ENCODE measurements around the gene ZNF648.
"Not testable (repeated sequence)": the region's sequence is repeated elsewhere in the genome, so short reads cannot be mapped to it uniquely, and the experiment has no call there.

The ZNF648 gene, protein sequence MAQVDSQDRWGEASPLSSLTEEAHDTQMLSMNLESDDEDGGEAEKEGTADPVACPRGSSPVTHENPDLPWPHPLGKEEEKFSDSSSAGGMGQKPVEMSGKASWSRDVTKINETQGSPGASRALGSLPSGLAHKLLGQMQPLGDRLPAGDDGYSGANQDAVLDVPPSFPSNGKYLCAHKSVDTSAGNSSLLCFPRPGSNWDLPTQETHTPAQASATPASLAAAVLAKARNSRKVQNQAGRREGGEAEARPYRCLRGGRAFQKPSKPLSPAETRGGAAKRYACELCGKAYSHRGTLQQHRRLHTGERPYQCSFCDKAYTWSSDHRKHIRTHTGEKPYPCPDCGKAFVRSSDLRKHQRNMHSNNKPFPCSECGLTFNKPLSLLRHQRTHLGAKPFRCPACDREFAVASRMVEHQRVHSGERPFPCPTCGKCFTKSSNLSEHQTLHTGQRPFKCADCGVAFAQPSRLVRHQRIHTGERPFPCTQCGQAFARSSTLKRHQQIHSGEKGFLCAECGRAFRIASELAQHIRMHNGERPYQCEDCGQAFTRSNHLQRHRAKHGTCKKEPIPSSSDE

DNA sequence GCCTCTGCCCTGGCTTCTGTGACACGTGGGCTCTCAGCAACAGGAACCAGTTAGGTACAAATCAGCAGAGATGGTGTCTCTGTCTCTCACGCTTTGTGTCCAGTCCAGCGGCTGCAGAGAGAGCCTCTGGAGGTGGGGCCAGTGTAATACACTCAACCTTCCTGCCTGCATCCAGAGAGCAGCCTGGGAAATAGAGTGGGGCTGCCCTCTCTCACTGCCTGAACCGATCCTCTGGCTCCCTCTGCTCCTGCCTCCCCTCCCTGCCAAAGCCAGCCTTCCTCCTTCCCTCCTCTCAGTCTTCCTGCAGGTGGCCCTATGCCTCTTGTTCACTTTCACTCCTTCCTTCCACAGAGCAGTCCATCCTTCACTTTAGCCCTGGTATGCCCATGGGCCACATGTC is at the start of gene ZNF648:
Gene ZNF648, minus strand, starts transcription at position 119 of the 400 bp plus-strand sequence. CDS start 3,702 bp downstream, outside the sequence.
- DNase-seq = no peak

DNA sequence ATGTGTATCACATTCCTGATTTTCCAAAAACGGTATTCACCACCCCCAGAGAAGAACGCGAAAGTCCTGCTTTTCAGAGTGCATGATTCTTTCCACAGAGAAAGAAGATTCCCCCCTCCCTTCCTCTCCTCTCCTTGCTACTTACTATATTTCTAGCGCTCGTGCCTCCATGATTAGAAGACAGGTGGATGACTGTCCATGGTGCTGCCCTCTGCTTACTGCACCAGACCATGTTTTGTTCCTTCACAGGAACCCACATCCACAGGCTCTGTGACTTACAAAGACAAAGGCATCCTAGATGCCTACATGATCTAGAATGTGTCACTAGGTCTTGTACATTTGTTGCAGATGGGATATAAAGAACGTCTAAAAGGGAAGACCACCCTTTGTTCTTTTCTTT is 49.1 kb upstream of the ZNF648 start:
- DNase-seq = no peak

DNA sequence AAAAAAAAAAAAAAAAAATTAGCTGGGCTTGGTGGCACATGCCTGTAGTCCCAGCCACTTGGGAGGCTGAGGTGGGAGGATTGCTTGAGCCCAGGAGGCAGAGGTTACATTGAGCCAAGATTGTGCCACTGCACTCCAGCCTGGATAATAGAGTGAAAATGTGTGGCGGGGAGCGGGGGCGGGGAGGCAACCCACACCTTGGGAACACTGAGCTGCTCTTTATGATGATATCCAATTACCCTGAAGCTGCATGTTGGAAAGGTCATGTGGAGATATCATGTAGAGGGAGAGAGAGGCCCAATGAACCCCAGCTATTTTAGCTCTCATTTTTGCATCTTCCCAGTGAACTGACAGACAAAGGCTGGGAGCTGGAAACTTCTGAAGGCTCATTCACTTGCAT is 48.3 kb upstream of the ZNF648 start:
- no peak for DNase-seq

DNA sequence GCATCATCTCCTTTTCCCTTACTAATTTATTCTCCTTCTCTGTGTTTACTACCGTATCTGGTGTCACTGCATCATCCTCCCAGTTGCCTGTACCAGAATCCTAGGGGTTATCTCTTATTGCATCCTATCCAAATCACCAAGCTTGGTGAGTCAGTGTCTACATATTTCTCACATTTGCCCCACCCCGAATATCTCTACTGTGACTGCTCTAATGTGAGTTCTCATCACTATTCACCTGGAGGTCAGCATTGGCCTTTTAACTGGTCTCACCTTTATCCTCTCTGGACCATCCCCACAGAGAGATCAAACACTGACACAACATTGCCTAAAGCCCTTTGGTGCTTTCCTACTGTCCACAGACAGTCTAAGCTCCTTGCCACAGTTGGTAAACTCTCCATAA is 45.7 kb upstream of the ZNF648 start:
- peak; percentile 55 for DNase-seq

DNA sequence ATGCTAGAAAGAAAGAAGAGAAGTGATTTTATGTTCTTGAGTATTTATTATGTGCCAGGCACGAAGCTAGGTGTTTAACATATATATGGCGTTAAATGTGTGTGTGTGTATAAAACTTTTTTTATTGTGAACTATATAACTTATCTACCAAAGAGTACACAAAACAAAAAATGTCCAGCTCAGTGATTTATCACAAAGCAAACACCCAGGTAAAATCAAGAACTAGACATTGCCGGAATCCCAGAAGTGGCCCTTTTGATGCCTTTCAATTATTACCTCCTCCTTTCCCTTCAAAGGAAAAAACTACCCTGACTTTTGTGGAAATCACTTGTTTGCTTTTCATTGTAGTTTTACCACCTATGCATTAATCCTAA is 40.5 kb upstream of the ZNF648 start:
- no peak for DNase-seq

DNA sequence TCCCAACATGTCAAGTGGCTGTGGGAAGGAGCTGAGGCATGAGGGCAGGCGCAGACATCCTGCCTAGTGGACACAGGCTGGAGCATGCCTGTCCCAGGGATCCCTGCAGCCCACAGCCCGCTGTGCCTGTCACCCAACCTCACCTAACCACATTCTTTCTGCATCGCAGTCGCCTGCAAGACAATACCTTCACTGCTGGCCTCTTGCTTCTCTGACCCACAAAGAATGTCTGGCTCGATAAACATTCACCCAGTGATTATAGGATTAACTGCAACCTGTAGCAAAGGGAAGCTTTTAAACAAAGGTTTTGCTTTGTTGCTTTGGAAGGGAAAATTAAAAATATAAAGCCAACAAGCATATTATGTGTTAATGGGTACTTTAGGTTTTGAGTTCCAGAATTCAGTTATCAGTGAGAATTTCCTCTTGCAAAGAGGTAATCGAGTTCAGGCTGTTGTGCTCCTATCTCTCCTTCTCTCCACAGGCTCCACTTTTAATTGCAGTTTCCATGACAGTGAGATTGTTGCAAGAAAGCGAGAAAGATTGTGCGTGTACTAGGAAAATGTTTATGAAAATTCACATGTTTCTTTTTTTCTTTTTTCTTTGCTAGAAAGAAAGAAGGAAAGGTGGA is 40.0 kb upstream of the ZNF648 start:
- DNase-seq = no peak

DNA sequence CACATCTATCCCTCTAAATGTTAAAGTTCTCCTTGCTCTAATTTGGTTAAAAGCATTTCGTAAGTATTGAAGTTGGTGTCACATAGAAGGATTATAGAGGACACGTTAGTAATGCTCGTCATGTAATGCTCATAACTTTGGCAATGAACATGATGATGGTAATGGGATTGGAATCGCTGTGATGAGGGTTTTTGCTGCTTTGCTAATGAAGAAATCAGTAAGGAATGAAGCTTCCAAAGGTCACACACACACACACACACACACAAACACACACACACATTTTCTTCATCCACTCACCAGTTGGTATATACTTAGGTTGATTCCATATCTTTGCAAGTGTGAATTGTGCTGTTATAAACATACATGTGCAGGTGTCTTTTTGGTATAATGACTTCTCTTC is 36.8 kb upstream of the ZNF648 start:
- DNase-seq = no peak

DNA sequence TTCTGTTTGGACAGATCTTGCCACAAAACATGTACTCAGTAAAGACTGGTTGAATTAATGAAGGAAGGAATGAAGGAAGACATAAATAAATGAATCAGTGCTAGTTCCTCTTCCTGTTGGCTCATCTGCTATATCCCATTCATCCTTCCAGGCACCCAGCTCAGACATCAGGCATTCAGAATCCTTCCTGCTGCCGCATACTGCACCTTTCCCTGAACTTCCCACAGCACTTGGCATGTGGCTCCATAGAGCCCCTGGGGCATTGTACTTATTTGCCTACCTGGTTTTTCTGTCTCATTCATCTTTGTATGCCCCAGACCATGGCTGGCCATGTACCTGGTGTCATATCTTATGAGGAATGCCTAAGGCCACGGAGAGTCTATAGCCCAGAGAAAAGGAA is 34.4 kb upstream of the ZNF648 start:
- peak; percentile 4 for DNase-seq

DNA sequence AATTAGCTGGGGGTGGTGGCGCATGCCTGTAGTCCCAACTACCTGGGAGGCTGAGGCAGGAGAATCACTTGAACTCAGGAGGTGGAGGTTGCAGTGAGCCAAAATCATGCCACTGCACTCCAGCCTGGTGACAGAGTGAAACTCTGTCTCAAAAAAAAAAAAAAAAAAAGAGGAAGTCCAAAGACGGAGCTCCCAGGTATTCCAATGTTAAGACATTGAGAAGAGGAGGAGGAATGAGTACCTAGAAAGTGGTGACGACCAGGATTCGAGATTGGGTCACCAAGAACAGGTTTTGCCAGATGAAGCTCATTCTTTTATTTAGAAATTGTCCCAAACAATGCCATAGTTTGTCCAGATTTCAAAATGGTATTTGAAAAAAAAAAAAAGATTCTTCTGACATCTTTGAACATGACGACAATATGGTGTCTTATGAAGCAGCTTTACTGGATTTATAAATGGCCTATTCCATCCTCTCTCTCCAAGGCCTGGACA is 33.0 kb upstream of the ZNF648 start:
- DNase-seq = not testable (repeated sequence)

DNA sequence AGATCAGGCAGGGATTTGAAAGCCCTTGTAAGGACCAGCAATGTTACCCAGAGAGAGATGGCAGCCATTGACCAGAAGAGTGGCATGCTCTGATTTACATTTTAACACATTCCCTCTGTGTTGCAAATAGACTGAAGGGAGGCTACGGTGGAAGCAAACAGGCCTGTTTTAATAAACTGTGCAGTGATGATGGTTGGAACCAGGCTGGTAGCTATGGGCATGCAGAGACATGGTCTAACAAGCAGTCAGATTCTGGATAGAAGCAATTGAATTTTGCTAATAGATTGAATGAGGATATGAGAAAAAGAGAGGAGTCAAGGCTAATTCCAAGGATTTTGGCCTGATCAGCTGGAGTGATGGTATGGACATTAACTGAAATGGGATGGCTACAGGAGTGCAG is 32.3 kb upstream of the ZNF648 start:
- DNase-seq = no peak

DNA sequence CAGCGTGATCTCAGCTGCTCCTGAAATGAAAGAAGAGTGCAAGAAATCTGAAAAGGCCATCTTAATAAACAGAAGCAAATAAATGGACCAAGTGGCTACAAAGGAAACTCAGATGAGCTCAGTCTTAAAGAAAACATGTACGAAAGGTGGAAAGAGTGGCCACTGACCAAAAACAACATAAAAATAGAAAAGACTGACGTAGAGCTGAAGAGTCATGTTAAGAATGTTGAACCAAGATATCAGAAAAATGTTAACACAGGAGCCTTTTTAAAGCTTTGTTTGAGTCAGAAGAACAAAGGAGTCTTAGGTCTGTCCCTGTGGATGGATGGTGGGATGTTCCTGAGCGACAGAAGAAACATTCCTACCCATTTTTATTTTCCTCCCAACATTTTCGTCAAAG is 30.8 kb upstream of the ZNF648 start:
- DNase-seq = peak; percentile 13

DNA sequence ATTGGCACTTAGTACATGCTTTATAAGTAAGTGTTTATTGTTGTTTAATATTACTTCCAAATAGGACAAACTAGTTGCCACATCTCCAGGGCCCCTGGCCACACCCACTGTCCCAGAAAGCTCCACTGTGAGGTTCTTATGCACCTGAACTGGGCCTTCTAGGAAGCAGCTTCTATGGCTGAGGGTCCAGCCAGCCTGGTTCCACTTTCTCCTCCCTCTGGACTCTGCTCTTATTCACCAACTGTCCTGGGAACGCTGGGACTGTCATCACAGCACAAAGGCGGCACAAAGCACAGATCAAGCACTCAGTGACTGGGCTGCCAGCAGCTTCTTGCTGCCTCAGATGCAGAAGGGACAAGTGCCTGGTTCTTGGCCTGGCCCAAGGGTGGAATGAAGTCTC is 29.6 kb upstream of the ZNF648 start:
- DNase-seq = no peak

DNA sequence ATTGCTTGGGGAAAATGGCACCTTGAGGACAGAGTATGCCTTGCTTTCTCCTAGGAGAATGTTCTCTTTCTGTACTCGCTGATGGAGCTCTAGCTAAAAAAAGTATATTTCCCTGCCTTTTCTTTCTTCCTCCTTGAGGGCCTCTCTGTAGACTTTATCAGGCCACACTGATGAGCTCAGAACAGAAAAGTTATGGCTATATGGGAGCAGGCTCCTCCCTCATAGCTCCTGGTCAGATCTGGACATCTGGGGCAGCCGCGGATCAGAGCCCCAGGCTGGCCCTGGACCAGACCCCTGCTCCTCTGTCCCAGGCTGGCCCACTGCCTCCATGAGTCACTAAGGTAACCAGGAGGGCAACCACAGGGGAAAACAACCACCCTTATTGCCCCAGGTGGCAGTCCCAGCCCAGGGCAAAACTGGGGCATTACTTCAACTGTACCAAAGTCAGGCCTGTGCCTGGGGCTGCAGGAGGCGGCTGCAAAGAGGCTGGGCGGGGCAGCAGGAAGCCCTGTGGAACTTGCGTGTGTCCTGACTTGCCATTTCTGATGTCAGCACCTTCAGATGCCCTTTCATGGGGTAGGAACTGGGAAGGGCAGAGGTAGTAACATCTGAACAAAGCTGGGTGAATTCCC is 26.3 kb upstream of the ZNF648 start:
- no peak for DNase-seq

DNA sequence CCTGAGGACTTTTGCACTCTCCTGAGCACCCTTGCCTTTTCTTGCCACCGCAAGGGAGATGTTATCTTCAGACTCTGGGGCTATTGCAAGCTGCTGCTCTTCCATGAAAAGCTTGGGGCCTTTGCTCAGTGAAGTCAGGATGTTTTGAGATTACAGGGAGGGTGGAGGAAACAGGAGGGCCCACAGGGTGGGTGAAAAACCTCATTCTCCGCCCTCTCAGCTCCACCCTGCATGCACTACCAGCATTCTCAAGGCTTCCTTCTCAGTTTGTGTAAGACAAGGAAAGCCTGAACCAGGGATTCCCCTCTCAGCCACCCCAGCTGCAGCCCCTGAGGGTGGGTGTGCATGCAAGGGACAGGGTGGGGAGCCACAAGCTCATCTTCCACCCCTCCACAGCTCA is 25.8 kb upstream of the ZNF648 start:
- no peak for DNase-seq

DNA sequence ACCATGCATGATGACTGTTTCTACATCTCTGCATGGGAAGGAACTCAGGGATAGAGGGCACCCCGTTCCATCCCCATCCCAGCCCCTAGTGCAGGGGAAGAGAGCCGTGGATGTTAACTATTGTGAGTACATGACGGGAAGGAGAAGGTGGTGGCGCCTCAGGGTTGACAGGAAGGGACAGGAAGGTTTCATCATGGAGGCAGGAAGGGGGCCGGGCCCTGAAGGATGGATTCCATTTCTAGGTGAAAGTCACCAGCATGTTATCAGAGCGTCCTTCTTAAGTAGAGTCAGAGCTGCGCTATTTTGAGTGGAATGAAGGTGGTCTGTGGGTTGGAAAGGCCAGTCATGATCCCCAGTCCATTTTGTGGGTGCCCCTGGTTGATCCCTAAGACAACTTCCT is 25.1 kb upstream of the ZNF648 start:
- DNase-seq = no peak

DNA sequence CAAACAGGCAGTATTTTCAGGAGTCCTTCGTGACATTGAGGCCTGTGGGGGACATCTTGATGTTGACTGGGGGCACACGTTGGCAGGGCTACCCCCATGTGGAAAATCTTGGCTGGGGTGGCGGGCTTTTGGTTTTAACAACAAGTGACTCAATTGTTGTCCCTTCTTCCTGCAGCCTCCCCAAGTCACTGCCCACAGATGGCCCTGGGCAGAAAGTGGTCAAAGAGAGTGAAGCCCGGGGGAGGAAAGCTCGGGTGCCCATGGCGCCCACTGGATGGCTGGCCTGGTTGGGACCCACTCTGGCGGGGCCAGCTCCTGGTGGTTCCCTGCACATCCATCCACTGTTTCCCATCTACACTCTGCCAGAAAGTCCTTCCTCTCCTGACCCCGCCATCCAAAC is 24.6 kb upstream of the ZNF648 start:
- DNase-seq = no peak

DNA sequence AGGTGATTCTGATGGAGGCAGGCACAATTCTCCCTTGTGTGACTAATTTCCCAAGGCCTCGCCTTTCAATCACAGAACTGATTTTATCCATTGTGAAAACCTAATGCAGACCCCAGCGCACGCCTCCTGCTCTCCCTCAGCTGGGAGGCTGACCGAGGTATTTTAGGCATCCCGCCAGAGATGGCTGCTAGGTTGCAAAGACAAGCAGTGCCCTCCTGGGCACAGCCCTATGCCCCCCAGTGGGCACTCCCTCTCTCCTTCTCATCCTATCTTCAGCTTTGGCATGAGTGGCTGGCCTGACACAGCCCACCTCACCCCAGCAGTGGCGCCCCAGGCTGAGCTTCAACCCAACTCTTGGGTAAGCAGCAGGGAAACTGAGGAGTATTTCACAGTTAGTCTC is 24.2 kb upstream of the ZNF648 start:
- no peak for DNase-seq

DNA sequence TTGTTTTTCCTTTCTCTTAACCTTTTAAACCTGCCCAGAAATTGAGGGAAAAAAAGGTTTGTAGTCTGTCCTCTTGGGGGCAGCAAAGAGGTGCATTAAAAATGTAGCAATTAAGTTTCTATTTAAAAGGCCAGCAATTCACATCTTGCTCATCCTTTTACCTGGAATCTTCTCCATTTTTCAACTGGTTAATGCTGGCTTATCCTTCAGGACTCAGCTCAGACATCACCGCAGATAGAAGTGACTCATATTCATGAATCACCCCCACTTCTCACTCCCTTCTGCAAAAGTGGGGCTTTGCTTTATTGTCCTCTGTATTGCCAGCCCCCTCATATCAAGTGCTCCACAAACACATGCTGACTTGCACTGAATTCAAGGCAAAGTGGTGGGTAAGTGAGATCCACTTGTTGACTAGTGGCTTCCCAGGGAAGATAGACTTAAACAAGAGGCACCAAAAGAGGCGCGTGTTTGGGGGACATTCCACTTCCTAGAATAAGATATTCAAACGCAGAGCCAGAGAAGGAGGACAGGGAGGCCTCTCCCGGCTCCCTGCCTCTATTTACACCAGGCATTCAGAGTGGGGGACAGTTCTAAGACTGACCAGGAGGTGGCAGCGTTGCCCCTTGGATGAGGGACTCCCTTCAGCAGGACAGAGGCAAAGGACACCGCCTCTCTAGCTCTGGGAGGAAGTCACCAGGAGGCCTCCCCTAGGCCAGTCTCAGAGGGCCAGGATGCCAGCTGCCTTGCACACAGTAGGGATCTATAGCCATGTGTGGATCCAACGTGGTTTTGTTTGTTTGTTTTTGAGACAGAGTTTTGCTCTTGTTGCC is 23.2 kb upstream of the ZNF648 start:
- DNase-seq = peak; percentile 50

DNA sequence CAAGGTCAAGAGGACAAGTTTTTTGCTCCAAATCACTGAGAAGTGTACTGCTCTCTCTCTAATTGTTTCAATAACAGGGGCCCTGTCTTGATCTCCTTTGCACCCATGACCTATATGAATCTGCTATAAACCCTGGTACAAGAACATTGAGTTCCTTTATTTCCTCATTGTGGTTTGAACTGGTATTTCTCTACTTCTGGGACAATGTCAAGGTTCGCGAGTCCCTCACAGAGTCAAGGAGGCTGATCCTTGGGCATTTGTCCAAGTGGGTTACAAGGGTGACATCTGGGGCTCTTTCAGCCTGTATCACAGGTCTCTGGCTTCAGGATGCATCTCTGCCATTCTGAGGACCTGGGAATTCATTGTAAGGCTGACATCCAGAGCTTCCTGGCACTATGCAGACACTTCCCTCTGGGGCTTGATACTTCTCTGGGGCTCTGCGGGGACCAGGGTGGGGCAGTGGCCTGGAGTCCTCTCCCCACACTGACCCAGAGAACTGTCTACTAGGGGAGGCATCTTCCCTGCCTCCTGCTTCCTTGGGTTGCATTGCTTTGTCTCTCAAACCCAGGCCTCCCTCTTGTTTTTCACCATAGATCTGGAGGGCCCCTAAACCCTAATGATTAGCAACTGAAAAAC is 22.5 kb upstream of the ZNF648 start:
- DNase-seq = no peak

DNA sequence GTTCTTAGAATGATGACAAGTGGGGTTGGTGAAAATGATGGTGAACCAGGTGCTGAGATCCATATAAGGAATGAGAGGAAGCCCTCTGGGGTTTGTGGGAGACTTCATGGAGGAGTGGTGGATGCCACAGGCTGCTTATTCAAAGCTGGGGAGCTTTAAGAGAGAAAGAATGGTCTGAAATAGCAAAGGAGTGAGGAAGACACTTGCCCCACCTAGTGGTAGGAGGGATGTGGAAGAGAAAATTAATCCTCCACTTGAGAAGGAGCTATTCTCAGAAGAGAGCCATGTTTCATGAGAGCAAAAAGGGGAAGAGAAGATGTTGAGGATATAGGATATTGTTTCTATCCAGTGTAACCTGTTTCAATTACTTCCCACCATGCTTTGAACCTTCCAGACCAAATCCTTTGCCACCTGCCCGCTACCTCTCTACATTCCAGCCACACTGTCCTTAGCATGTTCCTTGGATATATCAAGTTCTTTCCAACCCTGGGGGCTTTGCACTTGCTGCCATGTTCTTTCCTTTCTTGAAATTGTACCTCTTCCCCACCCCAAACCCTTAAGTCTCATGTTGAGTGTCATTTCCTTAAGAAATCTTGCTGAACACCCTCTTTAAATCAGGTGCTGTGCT is 19.6 kb upstream of the ZNF648 start:
- DNase-seq = peak; percentile 10

DNA sequence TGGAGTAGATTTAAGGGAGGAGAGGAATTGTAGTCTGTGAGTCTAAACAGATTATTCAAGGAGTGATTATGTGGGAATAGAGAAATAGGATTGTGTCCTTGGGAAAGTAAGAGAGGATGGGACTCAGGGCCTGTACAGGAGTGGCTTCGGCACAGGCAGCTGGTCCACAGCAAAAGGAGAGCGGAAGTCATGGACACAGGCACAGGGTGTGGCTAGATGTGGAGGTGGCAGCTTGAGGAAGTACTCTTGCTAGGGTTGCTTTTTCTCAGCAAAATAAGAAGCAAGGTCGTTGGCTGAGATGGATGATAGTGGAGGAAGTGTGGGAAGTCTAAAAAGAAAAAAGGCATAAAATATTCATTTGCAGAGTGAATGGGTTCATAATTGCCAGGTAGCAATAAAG is 18.5 kb upstream of the ZNF648 start:
- DNase-seq = no peak

DNA sequence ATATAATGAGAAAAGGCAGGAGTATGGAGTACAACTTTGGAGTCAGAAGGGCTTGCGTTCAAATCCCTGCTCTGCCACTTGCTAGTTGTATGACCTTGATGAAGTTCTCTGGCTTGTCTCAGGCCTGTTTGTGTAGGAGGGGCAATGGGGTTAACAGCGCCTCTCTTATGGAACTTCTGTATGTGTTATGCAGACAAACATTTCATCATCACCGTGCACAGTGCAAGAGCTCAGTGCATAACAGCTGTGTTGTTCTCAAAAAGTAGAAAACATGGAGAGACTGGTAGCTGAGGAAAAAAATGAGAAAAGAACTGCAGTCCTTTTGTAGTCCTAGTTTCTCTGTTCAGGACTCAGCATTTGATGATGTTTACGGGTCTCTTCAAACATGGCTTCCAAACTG is 10.4 kb upstream of the ZNF648 start:
- no peak for DNase-seq
